PC-3 (cell line): ENCODE measurements around the gene ELL2. TPM values are rescaled to one million over a fixed set of nuclear protein-coding genes. Genes with fewer than 3 reads are reported as not detected.
A peak's percentile ranks its signal among the peaks of the same experiment; 100 is the strongest.

Source experiments
- ATAC-seq: fragments of 200-7000 bp; cut with Tn5 transposase; 2 replicates; pipeline ENCODE4 v1.9.1; 2020; ENCODE audit warnings: mild to moderate bottlenecking, moderate library complexity
- BruUV-seq: library from RNA; stranded (reverse); fragments of 400-500 nt; replicated peaks from 2 replicates; lab custom pipeline; 2021; lab: Mats Ljungman, UMichigan
- CTCF ChIA-PET: fragments of 300-600 bp; sonication (Branson Sonifier 250); formaldehyde crosslinking; loops from one replicate; lab custom pipeline; 2022; ENCODE audit warnings: antibody characterized with exemption; lab: Charles Lee
- POLR2A ChIA-PET: fragments of 300-600 bp; sonication (Branson Sonifier 250); formaldehyde crosslinking; loops from one replicate; lab custom pipeline; 2022; ENCODE audit warnings: antibody characterized with exemption; ENCODE audit not compliant: unreplicated experiment; lab: Charles Lee
- DNase-seq: peaks from one replicate; pipeline ENCODE4 v3.0.0-alpha.2; 2015
- H2AFZ ChIP-seq: fragments of 300-600 bp; sonication (generic); 2 replicates; pipeline ENCODE4 v1.6.0; 2016; ENCODE audit warnings: antibody characterized with exemption, low read length
- H3F3A ChIP-seq: fragments of 300-600 bp; sonication (generic); one replicate; pipeline ENCODE4 v1.6.0; 2017; ENCODE audit warnings: antibody characterized with exemption, low read length, control low read depth, mild to moderate bottlenecking; ENCODE audit not compliant: unreplicated experiment
- H3K27ac ChIP-seq: fragments of 300-600 bp; sonication (generic); 2 replicates; pipeline ENCODE4 v1.5.1; 2016; ENCODE audit warnings: mild to moderate bottlenecking, low read length
- H3K27me3 ChIP-seq: fragments of 300-600 bp; sonication (generic); 2 replicates; pipeline ENCODE4 v1.6.1; 2016; ENCODE audit warnings: low read length, mixed read lengths
- H3K36me3 ChIP-seq: fragments of 300-600 bp; sonication (generic); 2 replicates; pipeline ENCODE4 v1.6.1; 2016; ENCODE audit warnings: low read depth, mixed run types, low read length, mixed read lengths
- H3K4me1 ChIP-seq: fragments of 300-600 bp; sonication (generic); 2 replicates; pipeline ENCODE4 v1.5.1; 2016; ENCODE audit warnings: low read length; ENCODE audit not compliant: insufficient read depth
- H3K4me2 ChIP-seq: fragments of 300-600 bp; sonication (generic); 2 replicates; pipeline ENCODE4 v1.6.0; 2016; ENCODE audit warnings: low read length
- H3K4me3 ChIP-seq: fragments of 300-600 bp; sonication (generic); 2 replicates; pipeline ENCODE4 v1.5.1; 2016; ENCODE audit warnings: mild to moderate bottlenecking, low read length, mixed read lengths
- H3K79me2 ChIP-seq: fragments of 300-600 bp; sonication (generic); 2 replicates; pipeline ENCODE4 v1.6.1; 2017; ENCODE audit warnings: low read length, mixed read lengths
- H3K9ac ChIP-seq: fragments of 300-600 bp; sonication (generic); 2 replicates; pipeline ENCODE4 v1.6.0; 2016; ENCODE audit warnings: mild to moderate bottlenecking, low read length
- H3K9me2 ChIP-seq: fragments of 300-600 bp; sonication (generic); replicated peaks from 2 replicates; pipeline ENCODE4 v1.6.1; 2016; ENCODE audit warnings: mixed run types, low read length, mixed read lengths
- H3K9me3 ChIP-seq: fragments of 300-600 bp; sonication (generic); 2 replicates; pipeline ENCODE4 v1.6.1; 2016; ENCODE audit warnings: low read length, mixed read lengths
- H4K20me1 ChIP-seq: fragments of 300-600 bp; sonication (generic); 2 replicates; pipeline ENCODE4 v1.6.1; 2016; ENCODE audit warnings: low read length, mixed read lengths
- CTCF ChIP-seq: fragments of 300-600 bp; sonication (generic); conservative IDR thresholded peaks from 2 replicates; pipeline ENCODE4 v1.5.1; 2017; ENCODE audit warnings: antibody characterized with exemption, low read depth, mild to moderate bottlenecking, low read length
- EZH2 ChIP-seq: fragments of 300-600 bp; sonication (generic); IDR thresholded peaks from one replicate; pipeline ENCODE4 v1.6.1; 2017; ENCODE audit warnings: antibody characterized with exemption, mild to moderate bottlenecking, low read length; ENCODE audit not compliant: unreplicated experiment
- EZH2phosphoT487 ChIP-seq: fragments of 300-600 bp; sonication (generic); IDR thresholded peaks from 2 replicates; pipeline ENCODE4 v1.6.1; 2018; ENCODE audit warnings: mild to moderate bottlenecking, antibody characterized with exemption, low read length, borderline replicate concordance
- intact Hi-C: fragments of 100-400 bp; cut with micrococcal nuclease; formaldehyde crosslinking; loops from 2 replicates; pipeline ENCODE4 v1.9.0; 2023
- total RNA-seq: library from RNA; depleted of rRNA; stranded (reverse); fragments of >200 nt; gene quantifications from 2 replicates; pipeline ENCODE4 v1.2.3, GENCODE V29; 2014

The ELL2 gene
- total RNA-seq, 1 experiment from 2014 or later, result 72.2 TPM

- TF ChIP-seq CTCF (no peak), EZH2phosphoT487 (no peak), EZH2 (no peak)
- peak overlapping the region; percentile 97 for H3K4me2 ChIP-seq
- peaks cover 49% of the 10 kb centered on the region for H3K4me1 ChIP-seq
- peaks cover 75% of the 10 kb centered on the region for H4K20me1 ChIP-seq
- H3K79me2 ChIP-seq, result peaks cover 95% of the 10 kb centered on the region
- ChIA-PET POLR2A (no interaction called here), CTCF (no interaction called here)
- DNase-seq (no peak), ATAC-seq (no peak)
- peaks cover 17% of the 10 kb centered on the region for H3K36me3 ChIP-seq
- BruUV-seq, result no TSS peak
- peak overlapping the region; percentile 99 for H3K4me3 ChIP-seq
- no peak overlapping the region for H3K9ac ChIP-seq
- H3K27me3 ChIP-seq, result no peaks in the 10 kb centered on the region
- H3K9me2 ChIP-seq, result no peaks in the 10 kb centered on the region
- no peaks in the 10 kb centered on the region for H3F3A ChIP-seq
- H3K9me3 ChIP-seq, result no peaks in the 10 kb centered on the region
- H3K27ac ChIP-seq, result no peak overlapping the region
- intact Hi-C loops, result no loop called here
- no peak overlapping the region for H2AFZ ChIP-seq
These were observed 4.0 kb downstream of the ELL2 start for GRCh38 chr5:95957561-95958203.

- Histone ChIP-seq H3F3A (no peaks in the 10 kb centered on the region), H3K9me2 (no peaks in the 10 kb centered on the region), H3K79me2 (peaks cover 96% of the 10 kb centered on the region), H3K9ac (no peak overlapping the region), H3K36me3 (peaks cover 22% of the 10 kb centered on the region), H3K4me2 (peak overlapping the region; percentile 97), H3K27me3 (no peaks in the 10 kb centered on the region), H4K20me1 (peaks cover 81% of the 10 kb centered on the region), H3K27ac (no peak overlapping the region), H3K4me1 (peaks cover 41% of the 10 kb centered on the region), H3K9me3 (no peaks in the 10 kb centered on the region), H2AFZ (no peak overlapping the region), H3K4me3 (peak overlapping the region; percentile 99)
- intact Hi-C loops, result no loop called here
- ATAC-seq, result no peak
- ChIA-PET CTCF (no interaction called here), POLR2A (no interaction called here)
- no TSS peak for BruUV-seq
- no peak for TF ChIP-seq CTCF
- no peak for TF ChIP-seq EZH2
- no peak for TF ChIP-seq EZH2phosphoT487
- no peak for DNase-seq
These were observed 4.8 kb downstream of the ELL2 start for GRCh38 chr5:95956900-95957293.
